ENCODE measurements around the gene BCLAF1. TPM values are rescaled to one million over a fixed set of nuclear protein-coding genes. Genes with fewer than 3 reads are reported as not detected.

Gene BCLAF1
- total and polyA plus RNA-seq, 2 donors (not counting 3 experiments of a cell fraction or from before 2014, with no cell fraction given): 23.4 to 151 TPM

GRCh38 chr6:136244061-136244616, 45.5 kb downstream of the BCLAF1 start:
- H3K79me2 ChIP-seq (ENCODE audit: control insufficient read depth, insufficient read depth, low read length): peaks cover 3% of the 10 kb centered on the region
- H2AFZ ChIP-seq (ENCODE audit: low read depth, low read length): no peak overlapping the region
- peaks cover 1% of the 10 kb centered on the region for H3K4me1 ChIP-seq (ENCODE audit: control insufficient read depth, extremely low read depth, insufficient read depth, low read length)

More at GRCh38 chr6:136244061-136244616, 45.5 kb downstream of the BCLAF1 start:
- FAIRE-seq (peak; percentile 15), DNase-seq (ENCODE audit: low read depth, low spot score) (no peak)
- ChIA-PET CTCF (no interaction called here), POLR2A (no interaction called here)
- intact Hi-C loops (cut with micrococcal nuclease) (no loop called here), dilution Hi-C loops (cut with MboI; ENCODE audit: extremely low pct_ligation_motif_present, low sequenced_read_pairs) (no loop called here)
- H3K27me3 ChIP-seq (ENCODE audit: control insufficient read depth in 2 of 2, insufficient read depth in 2 of 2, low read length in 2 of 2): no peaks in the 10 kb centered on the region
- TF ChIP-seq MYC (IDR thresholded peaks at IDR 0.05; ENCODE audit: low read depth, low read length): no peak
- TF ChIP-seq JUN (IDR thresholded peaks at IDR 0.05; ENCODE audit: borderline replicate concordance, insufficient read depth, insufficient read length, low read depth): no peak
- no peak for TF ChIP-seq MAX (IDR thresholded peaks at IDR 0.05; ENCODE audit: insufficient read depth, insufficient read length)
- TF ChIP-seq POLR2AphosphoS5 (IDR thresholded peaks at IDR 0.05; ENCODE audit: insufficient read depth, low read depth, low read length): no peak
- TF ChIP-seq CTCF (IDR thresholded peaks at IDR 0.05; ENCODE audit: extremely low read depth in 1 of 2, insufficient read depth in 1 of 2, low read depth in 1 of 2, low read length in 2 of 2): no peak
- H3K4me2 ChIP-seq (ENCODE audit: insufficient read depth, low read length): no peak overlapping the region
- no peaks in the 10 kb centered on the region for H3K9me1 ChIP-seq (replicated peaks; ENCODE audit: control insufficient read depth, extremely low read depth, insufficient read depth, low read length)
- no peak overlapping the region for H3K4me3 ChIP-seq (replicated peaks in 1 of 3; ENCODE audit: insufficient read depth in 1 of 3, low read depth in 1 of 3, low read length in 3 of 3)
- H3K36me3 ChIP-seq (ENCODE audit: control insufficient read depth in 2 of 2, extremely low read depth in 1 of 2, insufficient read depth in 2 of 2, low read length in 2 of 2): peaks cover 0 to 9% of the 10 kb centered on the region in 2 experiments
- no peaks in the 10 kb centered on the region for H4K20me1 ChIP-seq (replicated peaks; ENCODE audit: control insufficient read depth, extremely low read depth, insufficient read depth, low read length)
- no peak overlapping the region for H3K27ac ChIP-seq (ENCODE audit: insufficient read depth, low read depth, low read length)
- H3K9ac ChIP-seq (replicated peaks; ENCODE audit: extremely low read depth, insufficient read depth, low read length): no peak overlapping the region
- no TSS peak for BruUV-seq (replicated peaks)
- H3K9me3 ChIP-seq (replicated peaks; ENCODE audit: control insufficient read depth, insufficient read depth, low read length): no peaks in the 10 kb centered on the region

All from endothelial cell of umbilical vein (primary cell).